OCI-LY7 (cell line): ENCODE measurements around the gene KRT6A. TPM values are rescaled to one million over a fixed set of nuclear protein-coding genes. Genes with fewer than 3 reads are reported as not detected.

ENCODE experiments used
- Bru-seq: library from RNA; stranded (reverse); fragments of 400-500 nt; gene quantifications from one replicate; lab custom pipeline; 2021; lab: Mats Ljungman, UMichigan
- BruChase-seq, 2 experiments: library from RNA; stranded (reverse); fragments of 400-500 nt; gene quantifications; one replicate each; lab custom pipeline; 2021; lab: Mats Ljungman, UMichigan
- BruUV-seq: library from RNA; stranded (reverse); fragments of 400-500 nt; replicated peaks from 2 replicates; lab custom pipeline; 2021; lab: Mats Ljungman, UMichigan
- CTCF ChIA-PET: fragments of 300-600 bp; sonication (Branson Sonifier 250); formaldehyde crosslinking; loops from one replicate; lab custom pipeline; 2022; ENCODE audit warnings: antibody characterized with exemption; ENCODE audit not compliant: unreplicated experiment; lab: Charles Lee
- POLR2A ChIA-PET: fragments of 300-600 bp; sonication (Branson Sonifier 250); formaldehyde crosslinking; loops from one replicate; lab custom pipeline; 2022; ENCODE audit warnings: antibody characterized with exemption; lab: Charles Lee
- DNase-seq: peaks from one replicate; pipeline ENCODE4 v3.0.0-alpha.2; 2015; ENCODE audit warnings: low spot score
- H2AFZ ChIP-seq: fragments of 200-600 bp; sonication (generic), shearing (Covaris generic); 2 replicates; pipeline ENCODE4 v1.6.1; 2014; ENCODE audit warnings: mild to moderate bottlenecking, antibody characterized with exemption, low read length, moderate library complexity
- H3K27ac ChIP-seq: fragments of 200-600 bp; sonication (generic); 2 replicates; pipeline ENCODE4 v1.5.1; 2014; ENCODE audit warnings: mixed run types, low read depth, mild to moderate bottlenecking, moderate library complexity, low read length, inconsistent platforms; ENCODE audit not compliant: poor library complexity, severe bottlenecking
- H3K36me3 ChIP-seq: fragments of 200-600 bp; sonication (generic); 2 replicates; pipeline ENCODE4 v1.6.1; 2014; ENCODE audit warnings: mild to moderate bottlenecking, antibody characterized with exemption, low read length, moderate library complexity, mixed read lengths; ENCODE audit not compliant: insufficient read depth
- H3K4me1 ChIP-seq: fragments of 200-600 bp; sonication (generic); 2 replicates; pipeline ENCODE4 v1.5.1; 2014; ENCODE audit warnings: mild to moderate bottlenecking, low read length; ENCODE audit not compliant: insufficient read depth, poor library complexity, severe bottlenecking
- H3K4me2 ChIP-seq: fragments of 200-600 bp; sonication (generic); 2 replicates; pipeline ENCODE4 v1.6.1; 2014; ENCODE audit warnings: mild to moderate bottlenecking, low read length
- H3K4me3 ChIP-seq: fragments of 200-600 bp; sonication (generic); 2 replicates; pipeline ENCODE4 v1.5.1; 2014; ENCODE audit warnings: mild to moderate bottlenecking, low read depth, low read length; ENCODE audit not compliant: poor library complexity, severe bottlenecking
- H3K79me2 ChIP-seq: fragments of 200-600 bp; sonication (generic); 2 replicates; pipeline ENCODE4 v1.6.1; 2016; ENCODE audit warnings: low read depth, mild to moderate bottlenecking, low read length, moderate library complexity, mixed read lengths; ENCODE audit not compliant: insufficient read depth
- H3K9me2 ChIP-seq: fragments of 200-600 bp; sonication (generic); 2 replicates; pipeline ENCODE4 v1.6.1; 2016; ENCODE audit warnings: mild to moderate bottlenecking, low read length, mixed read lengths; ENCODE audit not compliant: insufficient read depth
- H3K9me3 ChIP-seq: fragments of 200-600 bp; sonication (generic); 2 replicates; pipeline ENCODE4 v1.6.1; 2014; ENCODE audit warnings: mild to moderate bottlenecking, mixed run types, low read length, mixed read lengths
- H4K20me1 ChIP-seq: fragments of 200-600 bp; sonication (generic); 2 replicates; pipeline ENCODE4 v1.6.1; 2014; ENCODE audit warnings: mild to moderate bottlenecking, antibody characterized with exemption, low read length, moderate library complexity, mixed read lengths; ENCODE audit not compliant: insufficient read depth
- CTCF ChIP-seq: fragments of 200-600 bp; sonication (generic); conservative IDR thresholded peaks from 2 replicates; pipeline ENCODE4 v1.5.1; 2014; ENCODE audit warnings: mild to moderate bottlenecking, antibody characterized with exemption, low read length, moderate library complexity, mixed read lengths
- EZH2phosphoT487 ChIP-seq: fragments of 200-600 bp; sonication (generic); IDR thresholded peaks from 2 replicates; pipeline ENCODE4 v1.6.1; 2018; ENCODE audit warnings: low read depth, borderline replicate concordance, mild to moderate bottlenecking, mixed run types, antibody characterized with exemption, low read length, moderate library complexity, mixed read lengths
- intact Hi-C: fragments of 100-400 bp; cut with micrococcal nuclease; formaldehyde crosslinking; loops from one replicate; pipeline ENCODE4 v1.10.0; 2022; ENCODE audit not compliant: unreplicated experiment
- long read RNA-seq: library from polyadenylated mRNA; stranded (forward); transcript quantifications from one replicate; pipeline ENCODE4 v2.0.0, GENCODE V29; 2022
- total RNA-seq, 2 experiments: library from RNA; depleted of rRNA in 1 of 2; stranded (reverse); fragments of >200 nt in 1 of 2; shearing (Covaris generic) in 1 of 2; gene quantifications; 2 replicates each; pipeline ENCODE4 v1.2.3, GENCODE V29; 2014 to 2022

The KRT6A gene
- total RNA-seq (2014; rRNA removed; shearing (Covaris generic)), result not detected in 2 replicates
- 0.74 and 1.2 TPM in 2 replicates for total RNA-seq (2022)
- Bru-seq, nascent RNA, result not detected
- not detected for BruChase-seq, experiment 1, labeled RNA remaining after a 6-hour chase
- not detected for BruChase-seq, experiment 2, labeled RNA remaining after a 2-hour chase
- long read RNA-seq, result 0 reads

- no peak within 1 kb of the TSS for H3K4me3 ChIP-seq
- ChIA-PET CTCF (no interaction called here), POLR2A (no interaction called here)
- no peak within 1 kb of the TSS for H3K4me2 ChIP-seq
- intact Hi-C loops, result no loop called here
- no peaks in the 10 kb centered on the region for H4K20me1 ChIP-seq
- no peak within 1 kb of the TSS for H3K27ac ChIP-seq
- no TSS peak for BruUV-seq
- no peak for DNase-seq
- H3K36me3 ChIP-seq, result no peaks in the 10 kb centered on the region
- H3K9me2 ChIP-seq, result no peaks in the 10 kb centered on the region
- no peaks in the 10 kb centered on the region for H3K79me2 ChIP-seq
- H2AFZ ChIP-seq, result no peak within 1 kb of the TSS
- TF ChIP-seq CTCF, result no peak
- no peak for TF ChIP-seq EZH2phosphoT487
- H3K4me1 ChIP-seq, result peaks cover 21% of the 10 kb centered on the region
- H3K9me3 ChIP-seq, result no peaks in the 10 kb centered on the region
These were observed at the start of gene KRT6A for GRCh38 chr12:52493172-52493571. TSS of gene KRT6A (minus strand) at chr12:52493257. CDS start at chr12:52493188, 69 bp downstream.

DNA sequence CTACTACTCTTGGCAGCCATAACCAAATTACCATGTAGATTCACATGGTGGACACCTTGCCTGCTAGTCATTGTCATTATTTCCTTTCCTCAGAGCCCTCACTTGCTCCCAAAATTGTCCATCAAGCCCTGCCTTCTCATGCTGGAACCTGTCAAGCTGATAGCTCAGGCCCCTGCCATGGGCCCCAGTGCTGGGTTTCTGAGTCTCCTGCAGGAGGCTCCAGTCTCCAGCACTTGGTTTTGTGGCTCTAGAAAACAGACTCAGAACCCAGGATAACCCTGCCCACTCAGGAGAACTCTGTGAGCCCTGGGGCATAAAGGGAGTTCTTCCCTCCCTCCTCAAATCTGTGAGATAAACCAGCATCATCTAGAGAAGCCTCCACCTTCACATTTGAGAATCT lies 49.1 kb upstream of the KRT6A start:
- Histone ChIP-seq H3K9me2 (no peaks in the 10 kb centered on the region), H3K4me2 (no peak overlapping the region), H3K79me2 (no peaks in the 10 kb centered on the region), H3K4me1 (no peaks in the 10 kb centered on the region), H3K9me3 (no peaks in the 10 kb centered on the region), H4K20me1 (no peaks in the 10 kb centered on the region), H3K4me3 (no peak overlapping the region), H2AFZ (no peak overlapping the region), H3K36me3 (no peaks in the 10 kb centered on the region), H3K27ac (no peak overlapping the region)
- BruUV-seq, result no TSS peak
- CTCF ChIA-PET, result no interaction called here
- no peak for TF ChIP-seq CTCF
- no peak for TF ChIP-seq EZH2phosphoT487
- POLR2A ChIA-PET, result no interaction called here
- DNase-seq, result no peak
- intact Hi-C loops, result no loop called here

GRCh38 chr12:52541709-52542108 lies 48.7 kb upstream of the KRT6A start:
- ChIA-PET CTCF (no interaction called here), POLR2A (no interaction called here)
- Histone ChIP-seq H3K4me3 (no peak overlapping the region), H3K27ac (no peak overlapping the region), H3K36me3 (no peaks in the 10 kb centered on the region), H2AFZ (no peak overlapping the region), H3K79me2 (no peaks in the 10 kb centered on the region), H3K9me3 (no peaks in the 10 kb centered on the region), H3K4me1 (no peaks in the 10 kb centered on the region), H4K20me1 (no peaks in the 10 kb centered on the region), H3K9me2 (no peaks in the 10 kb centered on the region), H3K4me2 (no peak overlapping the region)
- no TSS peak for BruUV-seq
- no peak for TF ChIP-seq EZH2phosphoT487
- TF ChIP-seq CTCF, result no peak
- DNase-seq, result no peak
- intact Hi-C loops, result no loop called here
